Osteoblast (primary cell): Measurements from ENCODE around the gene COL2A1. TPM values are rescaled to one million over a fixed set of nuclear protein-coding genes. Genes with fewer than 3 reads are reported as not detected.

Experiments used
- DNase-seq: peaks from one replicate; pipeline ENCODE4 v3.0.0; 2011; ENCODE audit warnings: low spot score, mixed read lengths; ENCODE audit not compliant: insufficient read length; ENCODE audit errors: missing footprints
- H2AFZ ChIP-seq: 2 replicates; pipeline ENCODE4 v1.6.0; 2011; ENCODE audit warnings: mild to moderate bottlenecking, low read length
- H3K27ac ChIP-seq: 2 replicates; pipeline ENCODE4 v1.5.1; 2011; ENCODE audit warnings: mild to moderate bottlenecking, low read depth, low read length, moderate library complexity
- H3K27me3 ChIP-seq: 2 replicates; pipeline ENCODE4 v1.6.0; 2012; ENCODE audit warnings: mild to moderate bottlenecking, control low read depth, inconsistent platforms, low read length, moderate library complexity; ENCODE audit not compliant: insufficient read depth
- H3K36me3 ChIP-seq: 2 replicates; pipeline ENCODE4 v1.5.1; 2011; ENCODE audit warnings: mild to moderate bottlenecking, low read length, control low read depth, moderate library complexity; ENCODE audit not compliant: insufficient read depth
- H3K4me1 ChIP-seq: 2 replicates; pipeline ENCODE4 v1.5.1; 2011; ENCODE audit warnings: mild to moderate bottlenecking, low read length, control low read depth, moderate library complexity; ENCODE audit not compliant: insufficient read depth
- H3K4me2 ChIP-seq: 2 replicates; pipeline ENCODE4 v1.6.0; 2011; ENCODE audit warnings: mild to moderate bottlenecking, low read length; ENCODE audit not compliant: insufficient read depth
- H3K4me3 ChIP-seq: fragments of 200-600 bp; sonication (generic); 3 replicates; pipeline ENCODE4 v1.5.1; 2012; ENCODE audit warnings: mild to moderate bottlenecking, low read length, inconsistent platforms; ENCODE audit not compliant: insufficient read depth
- H3K79me2 ChIP-seq: 2 replicates; pipeline ENCODE4 v1.6.0; 2012; ENCODE audit warnings: mild to moderate bottlenecking, low read length, control low read depth, inconsistent platforms; ENCODE audit not compliant: insufficient read depth
- H3K9me3 ChIP-seq: 2 replicates; pipeline ENCODE4 v1.5.1; 2011; ENCODE audit warnings: low read depth, low read length, control low read depth
- H4K20me1 ChIP-seq: 2 replicates; pipeline ENCODE4 v1.6.0; 2012; ENCODE audit warnings: mild to moderate bottlenecking, low read length, control low read depth; ENCODE audit not compliant: insufficient read depth
- total RNA-seq: library from RNA; depleted of rRNA; stranded (reverse); fragments of >200 nt; gene quantifications from 2 replicates; pipeline ENCODE4 v1.2.3, GENCODE V29; 2012
- TF ChIP-seq, protein P1 (sequence below): IDR thresholded peaks from 2 replicates; pipeline ENCODE4 v1.5.1; 2011; ENCODE audit warnings: mild to moderate bottlenecking, low read depth, low read length, moderate library complexity; ENCODE audit errors: extremely low read depth

The COL2A1 gene
- total RNA-seq, 1 donor = under 0.01 TPM

DNA sequence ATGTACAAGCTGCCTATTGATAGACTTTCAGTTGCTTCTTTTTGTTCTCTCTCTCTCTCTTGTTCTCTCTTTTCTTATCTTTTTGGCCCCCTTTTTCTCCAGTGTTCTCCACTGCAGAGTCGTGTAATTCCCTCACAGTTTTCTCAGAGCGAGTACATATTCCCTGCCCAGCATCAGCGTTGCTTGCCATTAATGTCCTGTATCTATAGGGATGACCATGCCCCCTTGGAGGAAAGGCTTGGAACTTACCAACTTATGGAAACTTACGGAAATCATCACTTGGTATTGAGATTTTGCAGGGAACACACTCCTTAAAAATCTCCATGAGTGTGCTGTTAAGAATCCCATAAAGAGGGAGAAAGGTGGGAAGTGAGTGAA is 14.3 kb upstream of the COL2A1 start:
- DNase-seq = no peak
- H3K4me1 ChIP-seq = no peaks in the 10 kb centered on the region
- H3K9me3 ChIP-seq = no peaks in the 10 kb centered on the region
- no peak overlapping the region for H3K4me3 ChIP-seq
- TF ChIP-seq, protein P1, sequence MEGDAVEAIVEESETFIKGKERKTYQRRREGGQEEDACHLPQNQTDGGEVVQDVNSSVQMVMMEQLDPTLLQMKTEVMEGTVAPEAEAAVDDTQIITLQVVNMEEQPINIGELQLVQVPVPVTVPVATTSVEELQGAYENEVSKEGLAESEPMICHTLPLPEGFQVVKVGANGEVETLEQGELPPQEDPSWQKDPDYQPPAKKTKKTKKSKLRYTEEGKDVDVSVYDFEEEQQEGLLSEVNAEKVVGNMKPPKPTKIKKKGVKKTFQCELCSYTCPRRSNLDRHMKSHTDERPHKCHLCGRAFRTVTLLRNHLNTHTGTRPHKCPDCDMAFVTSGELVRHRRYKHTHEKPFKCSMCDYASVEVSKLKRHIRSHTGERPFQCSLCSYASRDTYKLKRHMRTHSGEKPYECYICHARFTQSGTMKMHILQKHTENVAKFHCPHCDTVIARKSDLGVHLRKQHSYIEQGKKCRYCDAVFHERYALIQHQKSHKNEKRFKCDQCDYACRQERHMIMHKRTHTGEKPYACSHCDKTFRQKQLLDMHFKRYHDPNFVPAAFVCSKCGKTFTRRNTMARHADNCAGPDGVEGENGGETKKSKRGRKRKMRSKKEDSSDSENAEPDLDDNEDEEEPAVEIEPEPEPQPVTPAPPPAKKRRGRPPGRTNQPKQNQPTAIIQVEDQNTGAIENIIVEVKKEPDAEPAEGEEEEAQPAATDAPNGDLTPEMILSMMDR = no peak
- no peak overlapping the region for H3K27ac ChIP-seq
- H3K36me3 ChIP-seq = no peaks in the 10 kb centered on the region
- H3K79me2 ChIP-seq = no peaks in the 10 kb centered on the region
- H3K4me2 ChIP-seq = no peak overlapping the region
- no peaks in the 10 kb centered on the region for H4K20me1 ChIP-seq
- H3K27me3 ChIP-seq = peaks cover 80% of the 10 kb centered on the region
- H2AFZ ChIP-seq = no peak overlapping the region

DNA sequence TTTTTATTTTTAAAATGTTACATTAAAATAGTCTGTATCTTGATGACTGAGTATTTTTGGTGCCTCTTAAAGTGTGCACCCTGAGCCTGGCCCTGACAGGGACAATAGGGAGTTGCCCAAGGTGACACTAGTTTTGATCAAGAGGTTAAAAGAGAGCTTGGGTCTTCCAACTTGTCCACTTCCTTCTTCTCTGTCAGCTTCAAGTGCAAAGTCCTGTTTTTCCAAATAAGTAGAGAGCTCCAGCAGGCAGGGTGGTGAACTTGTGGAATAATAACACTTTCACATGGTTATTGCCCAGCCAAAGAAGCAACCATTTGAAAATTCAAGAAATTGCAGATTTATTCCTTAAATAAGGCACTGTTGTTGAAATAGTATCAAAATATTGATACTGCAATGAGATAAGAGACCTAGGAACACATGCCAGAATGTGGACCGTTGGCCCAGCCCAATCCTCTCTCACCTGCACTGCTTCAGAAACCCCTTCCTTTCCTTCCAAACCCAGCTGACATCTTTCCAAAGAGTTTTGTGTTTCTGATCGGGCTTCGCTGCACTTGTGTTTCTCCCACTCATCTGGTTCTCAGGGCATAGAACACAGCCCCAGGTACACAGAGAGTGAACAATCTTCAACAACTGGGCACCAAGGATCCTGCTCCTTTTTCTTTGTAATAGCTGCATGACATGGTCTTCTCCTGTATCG is 13.8 kb upstream of the COL2A1 start:
- no peaks in the 10 kb centered on the region for H4K20me1 ChIP-seq
- H3K27me3 ChIP-seq = peaks cover 81% of the 10 kb centered on the region
- H3K79me2 ChIP-seq = no peaks in the 10 kb centered on the region
- TF ChIP-seq, protein P1 = no peak
- H3K4me2 ChIP-seq = no peak overlapping the region
- H3K27ac ChIP-seq = no peak overlapping the region
- no peak for DNase-seq
- H2AFZ ChIP-seq = no peak overlapping the region
- no peaks in the 10 kb centered on the region for H3K36me3 ChIP-seq
- no peaks in the 10 kb centered on the region for H3K4me1 ChIP-seq
- H3K4me3 ChIP-seq = no peak overlapping the region
- no peaks in the 10 kb centered on the region for H3K9me3 ChIP-seq

DNA sequence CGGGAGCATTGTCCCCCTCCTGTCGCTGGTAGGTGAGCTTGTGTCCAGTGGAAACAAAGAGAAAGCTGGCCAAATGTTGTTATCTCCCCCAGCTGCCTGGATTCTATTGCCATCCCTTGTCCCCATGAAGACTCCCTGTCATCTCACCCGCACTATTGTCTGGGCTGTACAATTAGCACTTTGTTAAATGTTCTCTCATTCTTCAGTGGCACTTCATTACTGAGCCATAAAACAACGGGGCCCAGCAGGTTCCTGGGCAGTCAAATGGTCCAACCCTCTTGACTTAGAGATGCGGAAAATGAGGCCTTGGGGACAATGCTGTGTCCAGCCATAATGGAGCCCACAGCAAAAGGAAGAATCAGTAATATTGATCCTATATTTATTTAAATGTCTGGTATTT is 13.2 kb upstream of the COL2A1 start:
- Histone ChIP-seq H3K27me3 (peaks cover 81% of the 10 kb centered on the region), H3K4me2 (no peak overlapping the region)

DNA sequence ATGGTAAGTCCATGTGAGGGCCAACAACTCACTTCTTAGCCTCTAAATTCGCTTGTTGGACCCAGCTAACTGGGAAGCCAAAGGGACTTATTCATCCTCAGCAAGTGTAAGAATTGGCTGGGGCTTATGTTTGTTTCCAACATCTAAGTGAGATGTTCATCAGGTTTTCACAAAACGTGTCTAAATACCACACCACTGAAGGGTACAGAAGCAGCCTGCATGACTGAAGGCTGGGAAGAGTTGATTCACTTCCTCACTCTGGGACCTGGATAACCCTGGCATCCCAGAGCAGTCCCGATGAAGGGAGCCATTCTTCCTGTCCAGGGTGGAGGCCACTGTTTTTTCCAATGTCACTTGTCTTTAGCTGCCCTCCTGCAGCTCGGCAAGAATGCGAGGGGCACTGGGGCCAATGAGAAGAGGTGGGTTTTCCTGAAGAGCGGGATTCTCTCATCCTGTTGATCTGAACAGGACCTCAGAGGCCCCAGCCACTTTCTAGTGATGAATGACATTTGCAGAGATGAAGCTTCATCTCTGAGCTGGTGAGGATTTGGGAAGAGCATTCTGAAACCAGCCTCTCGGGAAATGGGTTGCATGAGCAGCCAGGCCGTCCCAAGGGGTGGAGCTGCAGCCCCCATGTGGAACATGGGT is 12.2 kb upstream of the COL2A1 start:
- TF ChIP-seq, protein P1 = no peak
- Histone ChIP-seq H3K4me3 (no peak overlapping the region), H3K4me1 (no peaks in the 10 kb centered on the region), H4K20me1 (no peaks in the 10 kb centered on the region), H3K9me3 (no peaks in the 10 kb centered on the region), H3K79me2 (no peaks in the 10 kb centered on the region), H3K27ac (no peak overlapping the region), H3K4me2 (no peak overlapping the region), H2AFZ (no peak overlapping the region), H3K27me3 (peaks cover 81% of the 10 kb centered on the region), H3K36me3 (no peaks in the 10 kb centered on the region)
- DNase-seq = no peak

More for the DNA sequence above, 13.2 kb upstream of the COL2A1 start:
- DNase-seq = no peak
- TF ChIP-seq, protein P1 = no peak
- Histone ChIP-seq H3K27ac (no peak overlapping the region), H3K9me3 (no peaks in the 10 kb centered on the region), H2AFZ (no peak overlapping the region), H3K36me3 (no peaks in the 10 kb centered on the region), H3K4me3 (no peak overlapping the region), H3K4me1 (no peaks in the 10 kb centered on the region), H4K20me1 (no peaks in the 10 kb centered on the region), H3K79me2 (no peaks in the 10 kb centered on the region)
